H1 (cell line): Measurements from ENCODE around the gene CARF. TPM values are rescaled to one million over a fixed set of nuclear protein-coding genes. Genes with fewer than 3 reads are reported as not detected.

Source experiments
- CTCF ChIA-PET: fragments of 300-600 bp; sonication (Branson Sonifier 250); formaldehyde crosslinking; loops from one replicate; lab custom pipeline; 2021; ENCODE audit not compliant: partially characterized antibody; lab: Charles Lee
- POLR2A ChIA-PET: fragments of 300-600 bp; sonication (Branson Sonifier 250); formaldehyde crosslinking; loops from one replicate; lab custom pipeline; 2021; ENCODE audit warnings: inconsistent platforms; ENCODE audit not compliant: partially characterized antibody; lab: Charles Lee
- DNase-seq, 2 experiments: peaks; one replicate each; pipeline versions ENCODE4 v3.0.0 to v3.0.0-alpha.2; 2010 to 2022; ENCODE audit warnings: low spot score in 2 of 2, low read depth in 1 of 2, mixed read lengths in 1 of 2
- FAIRE-seq: peaks from 2 replicates; lab custom pipeline; 2011; peaks lifted over from hg19 to GRCh38; lab: Jason Lieb, UNC
- H2AFZ ChIP-seq: 2 replicates; pipeline ENCODE4 v1.8.1; 2012; ENCODE audit warnings: low read length, inconsistent platforms
- H2AK5ac ChIP-seq: 2 replicates; pipeline ENCODE4 v1.6.1; 2013; ENCODE audit warnings: low read depth, low read length
- H2BK120ac ChIP-seq: replicated peaks from 2 replicates; pipeline ENCODE3; 2013; ENCODE audit warnings: low read depth, low read length, inconsistent platforms
- H2BK12ac ChIP-seq: 2 replicates; pipeline ENCODE4 v1.6.1; 2013; ENCODE audit warnings: low read depth, low read length
- H2BK15ac ChIP-seq: 2 replicates; pipeline ENCODE4 v1.6.1; 2013; ENCODE audit warnings: low read length
- H2BK20ac ChIP-seq: 2 replicates; pipeline ENCODE4 v1.6.1; 2013; ENCODE audit warnings: low read length
- H2BK5ac ChIP-seq: 2 replicates; pipeline ENCODE4 v1.6.1; 2013; ENCODE audit warnings: low read depth, low read length
- H3K14ac ChIP-seq: 2 replicates; pipeline ENCODE4 v1.6.1; 2013; ENCODE audit warnings: inconsistent platforms; ENCODE audit not compliant: insufficient read length
- H3K18ac ChIP-seq: 2 replicates; pipeline ENCODE4 v1.6.1; 2013; ENCODE audit warnings: low read length; ENCODE audit errors: extremely low read depth
- H3K23ac ChIP-seq: 2 replicates; pipeline ENCODE4 v1.6.1; 2013; ENCODE audit warnings: inconsistent platforms; ENCODE audit not compliant: insufficient read length
- H3K23me2 ChIP-seq: 2 replicates; pipeline ENCODE4 v1.6.1; 2013; ENCODE audit warnings: low read depth, low read length
- H3K27ac ChIP-seq: 2 replicates; pipeline ENCODE4 v1.6.1; 2011; ENCODE audit warnings: low read depth, low read length, inconsistent platforms
- H3K27me3 ChIP-seq, 4 experiments: replicated peaks in 1 of 4; 1 replicate in 1 of 4; 2 replicates in 3 of 4; pipeline versions ENCODE4 v1.6.1 to v1.8.1; 2011 to 2013; ENCODE audit warnings: low read length in 3 of 4, mild to moderate bottlenecking in 3 of 4, inconsistent platforms in 2 of 4, mixed read lengths in 2 of 4, moderate library complexity in 1 of 4; ENCODE audit not compliant: control insufficient read depth in 3 of 4, insufficient read depth in 3 of 4; ENCODE audit errors: extremely low read depth in 1 of 4
- H3K36me3 ChIP-seq, 4 experiments: 2 replicates each; pipeline versions ENCODE4 v1.6.1 to v1.8.1; 2011 to 2013; ENCODE audit warnings: mild to moderate bottlenecking in 4 of 4, low read length in 3 of 4, moderate library complexity in 2 of 4, control low read depth in 1 of 4, inconsistent platforms in 1 of 4; ENCODE audit not compliant: insufficient read depth in 4 of 4, control insufficient read depth in 2 of 4
- H3K4ac ChIP-seq: replicated peaks from 2 replicates; pipeline ENCODE3; 2013; ENCODE audit warnings: low read length, low read depth, mixed read lengths, inconsistent platforms; ENCODE audit not compliant: insufficient read length
- H3K4me1 ChIP-seq, 4 experiments: replicated peaks in 1 of 4; 1 replicate in 1 of 4; 2 replicates in 3 of 4; pipeline versions ENCODE4 v1.6.1 to v1.8.1; 2011 to 2013; ENCODE audit warnings: low read length in 3 of 4, inconsistent platforms in 2 of 4, mixed read lengths in 1 of 4; ENCODE audit not compliant: insufficient read depth in 4 of 4, control insufficient read depth in 3 of 4
- H3K4me2 ChIP-seq, 2 experiments: 2 replicates each; pipeline versions ENCODE4 v1.6.1 to v1.8.1; 2011 to 2013; ENCODE audit warnings: low read depth in 2 of 2, low read length in 2 of 2, control low read depth in 1 of 2, inconsistent platforms in 1 of 2, mild to moderate bottlenecking in 1 of 2; ENCODE audit not compliant: insufficient read depth in 1 of 2
- H3K4me3 ChIP-seq, 4 experiments: fragments of 200-600, 300-600 bp in 1 of 4; sonication (generic), shearing (Covaris generic), sonication (Bioruptor Twin) in 1 of 4; 2 replicates each; pipeline versions ENCODE4 v1.5.1 to v1.8.1; 2011 to 2016; ENCODE audit warnings: low read length in 4 of 4, low read depth in 3 of 4, control low read depth in 2 of 4, inconsistent platforms in 2 of 4, mild to moderate bottlenecking in 2 of 4, mixed read lengths in 1 of 4, moderate library complexity in 1 of 4; ENCODE audit not compliant: insufficient read depth in 2 of 4; ENCODE audit errors: extremely low read depth in 1 of 4
- H3K56ac ChIP-seq: replicated peaks from 2 replicates; pipeline ENCODE3; 2013; ENCODE audit warnings: low read depth, mild to moderate bottlenecking, mixed read lengths, low read length, inconsistent platforms; ENCODE audit not compliant: insufficient read length
- H3K79me1 ChIP-seq: 2 replicates; pipeline ENCODE4 v1.6.1; 2013; ENCODE audit warnings: low read depth, low read length, control low read depth
- H3K79me2 ChIP-seq, 2 experiments: 2 replicates each; pipeline versions ENCODE4 v1.6.1 to v1.8.1; 2012 to 2013; ENCODE audit warnings: low read length in 2 of 2, mild to moderate bottlenecking in 2 of 2, inconsistent platforms in 1 of 2; ENCODE audit not compliant: insufficient read depth in 2 of 2, control insufficient read depth in 1 of 2
- H3K9ac ChIP-seq, 4 experiments: replicated peaks in 1 of 4; 1 replicate in 1 of 4; 2 replicates in 3 of 4; pipeline versions ENCODE4 v1.6.1 to v1.8.1; 2011 to 2013; ENCODE audit warnings: low read depth in 3 of 4, low read length in 3 of 4, control low read depth in 2 of 4, mild to moderate bottlenecking in 2 of 4, moderate library complexity in 2 of 4, inconsistent platforms in 1 of 4; ENCODE audit errors: extremely low read depth in 1 of 4
- H3K9me3 ChIP-seq, 2 experiments: 2 replicates each; pipeline versions ENCODE4 v1.6.1 to v1.8.1; 2012 to 2013; ENCODE audit warnings: mild to moderate bottlenecking in 2 of 2, moderate library complexity in 2 of 2, control low read depth in 1 of 2, inconsistent platforms in 1 of 2, low read depth in 1 of 2, low read length in 1 of 2, mixed read lengths in 1 of 2; ENCODE audit not compliant: insufficient read depth in 2 of 2
- H4K20me1 ChIP-seq, 2 experiments: replicated peaks in 1 of 2; 2 replicates each; pipeline versions ENCODE3 to v1.8.1; 2011 to 2013; ENCODE audit warnings: inconsistent platforms in 2 of 2, low read length in 2 of 2, mild to moderate bottlenecking in 1 of 2; ENCODE audit not compliant: insufficient read depth in 2 of 2, control insufficient read depth in 1 of 2
- H4K5ac ChIP-seq: 2 replicates; pipeline ENCODE4 v1.6.1; 2013; ENCODE audit warnings: low read length, low read depth, mixed read lengths, inconsistent platforms; ENCODE audit not compliant: insufficient read length
- H4K8ac ChIP-seq: 2 replicates; pipeline ENCODE4 v1.8.0; 2013; ENCODE audit warnings: mild to moderate bottlenecking, moderate library complexity, low read length, inconsistent platforms; ENCODE audit not compliant: insufficient read depth; ENCODE audit errors: extremely low read depth
- H4K91ac ChIP-seq: replicated peaks from 2 replicates; pipeline ENCODE3; 2013; ENCODE audit warnings: low read length, mixed read lengths, inconsistent platforms; ENCODE audit not compliant: insufficient read length
- ATF3 ChIP-seq: IDR thresholded peaks from 2 replicates; pipeline ENCODE4 v1.6.1; 2011; ENCODE audit warnings: low read depth, mild to moderate bottlenecking, low read length; ENCODE audit not compliant: insufficient read depth
- BACH1 ChIP-seq: IDR thresholded peaks from 2 replicates; pipeline ENCODE4 v1.6.1; 2012; ENCODE audit warnings: low read length, improper control_type of control experiment
- CREB1 ChIP-seq: IDR thresholded peaks from 2 replicates; pipeline ENCODE4 v1.6.1; 2012; ENCODE audit warnings: inconsistent platforms
- CTBP2 ChIP-seq: IDR thresholded peaks from 2 replicates; pipeline ENCODE4 v1.7.0; 2011; ENCODE audit warnings: borderline replicate concordance, mild to moderate bottlenecking, moderate library complexity, mixed read lengths, low read length; ENCODE audit not compliant: insufficient read depth, insufficient read length
- HDAC2 ChIP-seq, 2 experiments: fragments of 300-600 bp in 1 of 2; sonication (generic) in 1 of 2; IDR thresholded peaks; 2 replicates each; pipeline ENCODE4 v1.6.1; 2011 to 2012; ENCODE audit warnings: low read depth in 2 of 2, low read length in 2 of 2, mild to moderate bottlenecking in 2 of 2, moderate library complexity in 2 of 2, borderline replicate concordance in 1 of 2, inconsistent platforms in 1 of 2
- MAX ChIP-seq: IDR thresholded peaks from 2 replicates; pipeline ENCODE4 v1.6.1; 2012; ENCODE audit warnings: inconsistent platforms
- SP2 ChIP-seq: IDR thresholded peaks from 2 replicates; pipeline ENCODE4 v1.6.1; 2012; ENCODE audit warnings: mild to moderate bottlenecking, low read length, inconsistent platforms
- TAF7 ChIP-seq: optimal IDR thresholded peaks from 2 replicates; pipeline ENCODE3; 2011; ENCODE audit warnings: low read depth, mild to moderate bottlenecking, inconsistent platforms, low read length, moderate library complexity, borderline replicate concordance
- TBP ChIP-seq: IDR thresholded peaks from 2 replicates; pipeline ENCODE4 v1.6.1; 2011; ENCODE audit warnings: low read depth, low read length, improper control_type of control experiment
- YY1 ChIP-seq: IDR thresholded peaks from 2 replicates; pipeline ENCODE4 v1.6.1; 2011; ENCODE audit warnings: low read depth, mild to moderate bottlenecking, low read length
- WGBS, 2 experiments: shearing (Covaris generic) in 1 of 2; methylation state at CpG; one replicate each; pipeline versions ENCODE4 v1.1.6 to v1.1.7; 2013 to 2015; ENCODE audit warnings: low lambda C conversion rate in 2 of 2, mixed read lengths in 2 of 2, inconsistent platforms in 1 of 2, low coverage in 1 of 2, missing lambda C conversion rate in 1 of 2; ENCODE audit not compliant: insufficient replicate concordance in 2 of 2, insufficient coverage in 1 of 2, insufficient read length in 1 of 2; ENCODE audit errors: extremely low coverage in 1 of 2, missing lambda C conversion rate in 1 of 2; 5-methylcytosine and 5-hydroxymethylcytosine counted together
- polyA plus RNA-seq, 7 experiments: library from polyadenylated mRNA; depleted of rRNA in 3 of 7; stranded (reverse) in 5 of 7; unstranded in 2 of 7; fragments of >200 nt in 5 of 7; fragments of 200-250 nt in 2 of 7; gene quantifications; 1 replicate in 5 of 7; 2 replicates in 1 of 7; 4 replicates in 1 of 7; pipeline versions ENCODE4 v1.2.1 to v1.2.3, GENCODE V29; 2011 to 2013; ENCODE audit warnings: missing spikeins in 2 of 7, mixed read lengths in 2 of 7
- total RNA-seq: library from RNA; stranded (reverse); fragmentation: NEBNext Ultra II Directional; extraction: Animal tissue kit (Norgen Biotek cat#: 25700); gene quantifications from 2 replicates; pipeline ENCODE4 v1.2.1, GENCODE V29; 2021

CARF gene
- total and polyA plus RNA-seq, 2 of the 8 experiments (the other 6 are each of a cell fraction or from before 2014, with no cell fraction given) = 2.0 to 2.6 TPM

GRCh38 chr2:203014456-203015199 lies 102.6 kb downstream of the CARF start, which contains the start of gene NBEAL1:
TSS of gene NBEAL1 (plus strand) at chr2:203014875. CDS start at chr2:203016385, 1,510 bp downstream.
- H4K8ac ChIP-seq = peak within 1 kb of the TSS; percentile 84; the same call in 1 of the 2 replicates
- H2BK5ac ChIP-seq = peak within 1 kb of the TSS; percentile 73; the same call in 1 of the 2 replicates
- peak within 1 kb of the TSS; percentile 91; the same call in 1 of the 2 replicates for H2AFZ ChIP-seq
- H3K4ac ChIP-seq = no peak within 1 kb of the TSS
- no peaks in the 10 kb centered on the region for H3K9me3 ChIP-seq
- no peak within 1 kb of the TSS for H3K14ac ChIP-seq
- H3K79me2 ChIP-seq = no peaks in the 10 kb centered on the region
- peaks cover 0 to 3% (median under 1%) of the 10 kb centered on the region in 4 experiments; a peak in 3 of 7 replicates for H3K4me1 ChIP-seq
- no peak within 1 kb of the TSS for H3K23ac ChIP-seq
- H3K18ac ChIP-seq = peak within 1 kb of the TSS; percentile 60
- no peaks in the 10 kb centered on the region for H3K27me3 ChIP-seq
- CTCF ChIA-PET = no interaction called here
- no peak within 1 kb of the TSS for H2AK5ac ChIP-seq
- POLR2A ChIA-PET = interaction anchor here (0.9 to 1.8 kb wide), 4 partner anchors 8 to 380 kb away, joined by 3 to 7 read pairs (median 3); partner anchors contain the start of genes ABI2, CARF, FAM117B and WDR12
- H4K91ac ChIP-seq = no peak within 1 kb of the TSS
- peak within 1 kb of the TSS; percentile 72 to 88 for H3K4me2 ChIP-seq
- peak within 1 kb of the TSS; percentile 1 for H3K56ac ChIP-seq
- peaks cover 0 to 2% of the 10 kb centered on the region in 2 experiments for H4K20me1 ChIP-seq
- H3K27ac ChIP-seq = peak within 1 kb of the TSS; percentile 71
- no peak within 1 kb of the TSS for H2BK15ac ChIP-seq
- peak within 1 kb of the TSS; percentile 46 for H4K5ac ChIP-seq
- H2BK12ac ChIP-seq = peak within 1 kb of the TSS; percentile 30
- H2BK20ac ChIP-seq = no peak within 1 kb of the TSS
- FAIRE-seq (peak; percentile 98), DNase-seq (peak; percentile 97 to 98)
- H3K79me1 ChIP-seq = no peaks in the 10 kb centered on the region
- WGBS, 2 experiments = 1% methylated on average over 45 of the region's 59 CpGs; no CpG with 5 or more reads in 1 of the 2 experiments
- no peaks in the 10 kb centered on the region for H3K36me3 ChIP-seq
- H2BK120ac ChIP-seq = no peak within 1 kb of the TSS
- no peaks in the 10 kb centered on the region; the same call in 1 of the 2 replicates for H3K23me2 ChIP-seq
- H3K4me3 ChIP-seq = peak within 1 kb of the TSS; percentile 68 to 84 (median 76)
- H3K9ac ChIP-seq = peak within 1 kb of the TSS in 3 of 4 experiments; percentile 66 to 92 (median 72); a peak in 6 of 7 replicates
- no peak for TF ChIP-seq SP2
- peak; percentile 59 for TF ChIP-seq TBP
- no peak for TF ChIP-seq YY1
- TF ChIP-seq TAF7 = peak; percentile 56
- no peak for TF ChIP-seq CTBP2
- TF ChIP-seq MAX = peak; percentile 58; the same call in 1 of the 2 replicates
- TF ChIP-seq BACH1 = no peak
- TF ChIP-seq HDAC2 (IDR thresholded peaks at IDR 0.05; ENCODE audit: borderline replicate concordance in 1 of 2, low read depth in 2 of 2, low read length in 2 of 2) = 0 out of 4 replicates have a peak, but pooled peaks of 1 of the 2 experiments have one; percentile 54
- TF ChIP-seq CREB1 = peak; percentile 98
- 0 out of 2 replicates have a peak, but pooled peaks have one; percentile 18 for TF ChIP-seq ATF3
